ENCODE data around the gene SEC22A. TPM values are rescaled to one million over a fixed set of nuclear protein-coding genes. Genes with fewer than 3 reads are reported as not detected.

The SEC22A gene
- total and polyA plus RNA-seq, 2 of the 13 experiments (the other 11 are each of a cell fraction or from before 2014, with no cell fraction given), result 14.1 to 17.3 TPM

DNA sequence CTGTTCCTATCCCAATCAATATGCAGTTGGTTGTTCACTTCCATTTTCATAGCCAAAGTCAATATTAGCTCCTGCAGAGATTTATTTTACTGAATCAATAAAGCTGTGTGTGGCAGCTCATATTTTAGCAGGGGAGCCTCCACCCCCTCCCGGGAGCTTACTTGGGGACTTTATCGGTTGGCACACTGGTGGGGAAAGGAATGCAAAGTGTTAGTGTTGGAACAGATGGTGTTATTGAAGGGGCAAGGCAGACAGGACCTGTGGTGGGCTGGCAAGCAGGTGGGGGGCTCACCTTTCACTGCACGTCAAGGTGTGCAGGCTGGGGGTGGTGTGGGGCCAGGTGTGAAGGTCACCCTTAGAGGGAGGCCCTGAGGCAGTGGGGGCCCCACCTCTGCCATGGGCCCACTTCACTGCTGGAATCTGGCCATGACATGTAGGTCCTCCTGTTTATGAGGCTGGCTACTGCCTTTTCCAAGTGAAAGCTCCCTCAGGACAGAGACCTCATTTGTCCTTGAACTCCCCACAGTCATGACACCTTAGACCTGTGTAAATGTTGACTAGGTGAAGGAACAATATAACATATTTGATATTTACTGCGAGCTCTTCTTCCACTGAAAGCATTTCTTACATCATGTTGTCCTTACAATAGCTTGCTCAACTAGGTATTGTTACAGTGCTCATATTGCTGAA lies 44.0 kb upstream of the SEC22A start (continued):
- TF ChIP-seq, protein P1, sequence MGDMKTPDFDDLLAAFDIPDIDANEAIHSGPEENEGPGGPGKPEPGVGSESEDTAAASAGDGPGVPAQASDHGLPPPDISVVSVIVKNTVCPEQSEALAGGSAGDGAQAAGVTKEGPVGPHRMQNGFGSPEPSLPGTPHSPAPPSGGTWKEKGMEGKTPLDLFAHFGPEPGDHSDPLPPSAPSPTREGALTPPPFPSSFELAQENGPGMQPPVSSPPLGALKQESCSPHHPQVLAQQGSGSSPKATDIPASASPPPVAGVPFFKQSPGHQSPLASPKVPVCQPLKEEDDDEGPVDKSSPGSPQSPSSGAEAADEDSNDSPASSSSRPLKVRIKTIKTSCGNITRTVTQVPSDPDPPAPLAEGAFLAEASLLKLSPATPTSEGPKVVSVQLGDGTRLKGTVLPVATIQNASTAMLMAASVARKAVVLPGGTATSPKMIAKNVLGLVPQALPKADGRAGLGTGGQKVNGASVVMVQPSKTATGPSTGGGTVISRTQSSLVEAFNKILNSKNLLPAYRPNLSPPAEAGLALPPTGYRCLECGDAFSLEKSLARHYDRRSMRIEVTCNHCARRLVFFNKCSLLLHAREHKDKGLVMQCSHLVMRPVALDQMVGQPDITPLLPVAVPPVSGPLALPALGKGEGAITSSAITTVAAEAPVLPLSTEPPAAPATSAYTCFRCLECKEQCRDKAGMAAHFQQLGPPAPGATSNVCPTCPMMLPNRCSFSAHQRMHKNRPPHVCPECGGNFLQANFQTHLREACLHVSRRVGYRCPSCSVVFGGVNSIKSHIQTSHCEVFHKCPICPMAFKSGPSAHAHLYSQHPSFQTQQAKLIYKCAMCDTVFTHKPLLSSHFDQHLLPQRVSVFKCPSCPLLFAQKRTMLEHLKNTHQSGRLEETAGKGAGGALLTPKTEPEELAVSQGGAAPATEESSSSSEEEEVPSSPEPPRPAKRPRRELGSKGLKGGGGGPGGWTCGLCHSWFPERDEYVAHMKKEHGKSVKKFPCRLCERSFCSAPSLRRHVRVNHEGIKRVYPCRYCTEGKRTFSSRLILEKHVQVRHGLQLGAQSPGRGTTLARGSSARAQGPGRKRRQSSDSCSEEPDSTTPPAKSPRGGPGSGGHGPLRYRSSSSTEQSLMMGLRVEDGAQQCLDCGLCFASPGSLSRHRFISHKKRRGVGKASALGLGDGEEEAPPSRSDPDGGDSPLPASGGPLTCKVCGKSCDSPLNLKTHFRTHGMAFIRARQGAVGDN (CRISPR knock-in tag; IDR thresholded peaks at IDR 0.05), result peak; percentile 52
- TF ChIP-seq GATAD1 (CRISPR knock-in tag; IDR thresholded peaks at IDR 0.05), result 0 out of 2 replicates have a peak, but pooled peaks have one; percentile 20
- TF ChIP-seq, protein P2, sequence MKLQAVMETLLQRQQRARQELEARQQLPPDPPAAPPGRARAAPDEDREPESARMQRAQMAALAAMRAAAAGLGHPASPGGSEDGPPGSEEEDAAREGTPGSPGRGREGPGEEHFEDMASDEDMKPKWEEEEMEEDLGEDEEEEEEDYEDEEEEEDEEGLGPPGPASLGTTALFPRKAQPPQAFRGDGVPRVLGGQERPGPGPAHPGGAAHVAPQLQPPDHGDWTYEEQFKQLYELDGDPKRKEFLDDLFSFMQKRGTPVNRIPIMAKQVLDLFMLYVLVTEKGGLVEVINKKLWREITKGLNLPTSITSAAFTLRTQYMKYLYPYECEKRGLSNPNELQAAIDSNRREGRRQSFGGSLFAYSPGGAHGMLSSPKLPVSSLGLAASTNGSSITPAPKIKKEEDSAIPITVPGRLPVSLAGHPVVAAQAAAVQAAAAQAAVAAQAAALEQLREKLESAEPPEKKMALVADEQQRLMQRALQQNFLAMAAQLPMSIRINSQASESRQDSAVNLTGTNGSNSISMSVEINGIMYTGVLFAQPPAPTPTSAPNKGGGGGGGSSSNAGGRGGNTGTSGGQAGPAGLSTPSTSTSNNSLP (IDR thresholded peaks at IDR 0.05; ENCODE audit: low read depth, low read length), result peak; percentile 43; the same call in 1 of the 2 replicates
- no peak for TF ChIP-seq SSRP1 (CRISPR knock-in tag; IDR thresholded peaks at IDR 0.05)
- TF ChIP-seq MAFF (IDR thresholded peaks at IDR 0.05; ENCODE audit: low read depth, low read length), result no peak
- no peak for TF ChIP-seq ETV6 (CRISPR knock-in tag; conservative IDR thresholded peaks at IDR 0.05)
- peak; percentile 55 for TF ChIP-seq NR2F2 (IDR thresholded peaks at IDR 0.05; ENCODE audit: borderline replicate concordance, low read depth)
- peak; percentile 98 for TF ChIP-seq GFI1 (CRISPR knock-in tag; IDR thresholded peaks at IDR 0.05; ENCODE audit: borderline replicate concordance)
- peak; percentile 54; the same call in 1 of the 2 replicates for TF ChIP-seq ZNF556 (CRISPR knock-in tag; IDR thresholded peaks at IDR 0.05; ENCODE audit: borderline replicate concordance)
- peak; percentile 97 for TF ChIP-seq SOX5 (CRISPR knock-in tag; IDR thresholded peaks at IDR 0.05; ENCODE audit: borderline replicate concordance)
- TF ChIP-seq, protein P3, sequence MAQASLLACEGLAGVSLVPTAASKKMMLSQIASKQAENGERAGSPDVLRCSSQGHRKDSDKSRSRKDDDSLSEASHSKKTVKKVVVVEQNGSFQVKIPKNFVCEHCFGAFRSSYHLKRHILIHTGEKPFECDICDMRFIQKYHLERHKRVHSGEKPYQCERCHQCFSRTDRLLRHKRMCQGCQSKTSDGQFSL (CRISPR knock-in tag; IDR thresholded peaks at IDR 0.05), result no peak
- TF ChIP-seq ZNF496 (CRISPR knock-in tag; IDR thresholded peaks at IDR 0.05; ENCODE audit: insufficient replicate concordance), result no peak
- TF ChIP-seq HMG20B (CRISPR knock-in tag; conservative IDR thresholded peaks at IDR 0.05), result 0 out of 2 replicates have a peak, but pooled peaks have one; percentile 71
- peak; percentile 80 for TF ChIP-seq NR2F6 (IDR thresholded peaks at IDR 0.05)
- TF ChIP-seq NR2F6 (CRISPR knock-in tag; IDR thresholded peaks at IDR 0.05), result peak; percentile 38; the same call in 1 of the 2 replicates
- 0 out of 2 replicates have a peak, but pooled peaks have one; percentile 20 for TF ChIP-seq SMAD3 (CRISPR knock-in tag; IDR thresholded peaks at IDR 0.05)
- peak; percentile 27; the same call in 1 of the 2 replicates for TF ChIP-seq ZNF3 (CRISPR knock-in tag; IDR thresholded peaks at IDR 0.05)
- TF ChIP-seq CEBPB (IDR thresholded peaks at IDR 0.05; ENCODE audit: borderline replicate concordance, low read depth, low read length), result peak; percentile 53; the same call in 1 of the 2 replicates
- TF ChIP-seq, protein P4, sequence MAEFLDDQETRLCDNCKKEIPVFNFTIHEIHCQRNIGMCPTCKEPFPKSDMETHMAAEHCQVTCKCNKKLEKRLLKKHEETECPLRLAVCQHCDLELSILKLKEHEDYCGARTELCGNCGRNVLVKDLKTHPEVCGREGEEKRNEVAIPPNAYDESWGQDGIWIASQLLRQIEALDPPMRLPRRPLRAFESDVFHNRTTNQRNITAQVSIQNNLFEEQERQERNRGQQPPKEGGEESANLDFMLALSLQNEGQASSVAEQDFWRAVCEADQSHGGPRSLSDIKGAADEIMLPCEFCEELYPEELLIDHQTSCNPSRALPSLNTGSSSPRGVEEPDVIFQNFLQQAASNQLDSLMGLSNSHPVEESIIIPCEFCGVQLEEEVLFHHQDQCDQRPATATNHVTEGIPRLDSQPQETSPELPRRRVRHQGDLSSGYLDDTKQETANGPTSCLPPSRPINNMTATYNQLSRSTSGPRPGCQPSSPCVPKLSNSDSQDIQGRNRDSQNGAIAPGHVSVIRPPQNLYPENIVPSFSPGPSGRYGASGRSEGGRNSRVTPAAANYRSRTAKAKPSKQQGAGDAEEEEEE (CRISPR knock-in tag; IDR thresholded peaks at IDR 0.05; ENCODE audit: borderline replicate concordance), result no peak
- TF ChIP-seq, protein P5, sequence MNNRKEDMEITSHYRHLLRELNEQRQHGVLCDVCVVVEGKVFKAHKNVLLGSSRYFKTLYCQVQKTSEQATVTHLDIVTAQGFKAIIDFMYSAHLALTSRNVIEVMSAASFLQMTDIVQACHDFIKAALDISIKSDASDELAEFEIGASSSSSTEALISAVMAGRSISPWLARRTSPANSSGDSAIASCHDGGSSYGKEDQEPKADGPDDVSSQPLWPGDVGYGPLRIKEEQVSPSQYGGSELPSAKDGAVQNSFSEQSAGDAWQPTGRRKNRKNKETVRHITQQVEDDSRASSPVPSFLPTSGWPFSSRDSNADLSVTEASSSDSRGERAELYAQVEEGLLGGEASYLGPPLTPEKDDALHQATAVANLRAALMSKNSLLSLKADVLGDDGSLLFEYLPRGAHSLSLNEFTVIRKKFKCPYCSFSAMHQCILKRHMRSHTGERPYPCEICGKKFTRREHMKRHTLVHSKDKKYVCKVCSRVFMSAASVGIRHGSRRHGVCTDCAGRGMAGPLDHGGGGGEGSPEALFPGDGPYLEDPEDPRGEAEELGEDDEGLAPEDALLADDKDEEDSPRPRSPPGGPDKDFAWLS (CRISPR knock-in tag; IDR thresholded peaks at IDR 0.05; ENCODE audit: borderline replicate concordance), result no peak
